ENCODE results near the gene PRSS22. TPM values are rescaled to one million over a fixed set of nuclear protein-coding genes. Genes with fewer than 3 reads are reported as not detected.
A peak's percentile ranks its signal among the peaks of the same experiment; 100 is the strongest.

PRSS22 gene
- total and polyA plus RNA-seq, 4 donors, result 11.5 to 34.1 (median 28.7) TPM

- WGBS, 2 donors, result 23 to 35% methylated on average over 40 of the region's 40 CpGs
- Histone ChIP-seq H3K9ac (ENCODE audit: insufficient read depth in 1 of 2, low read length in 2 of 2) (no peak overlapping the region), H3K9me3 (ENCODE audit: control insufficient read depth in 4 of 4, insufficient read depth in 3 of 4, low read length in 3 of 4) (no peaks in the 10 kb centered on the region), H3K4me3 (no peak overlapping the region), H3K4me1 (ENCODE audit: control insufficient read depth in 5 of 5, insufficient read depth in 5 of 5, low read length in 5 of 5) (peaks cover 0 to 17% (median 0%) of the 10 kb centered on the region in 5 donors), H3K27me3 (ENCODE audit: control insufficient read depth in 3 of 3, insufficient read depth in 3 of 3, low read length in 2 of 3) (peaks cover 0 to 4% (median 3%) of the 10 kb centered on the region in 3 donors), H3K36me3 (ENCODE audit: control insufficient read depth in 4 of 4, insufficient read depth in 4 of 4, low read length in 4 of 4) (no peaks in the 10 kb centered on the region), H3K27ac (ENCODE audit: low read depth in 1 of 2, low read length in 1 of 2) (peak overlapping the region in 1 of 2 donors; percentile 75)
- TF ChIP-seq CTCF (IDR thresholded peaks at IDR 0.05; ENCODE audit: control extremely low read depth, extremely low read depth), result peak; percentile 3
- ATAC-seq (ENCODE audit: insufficient read depth, low FRiP score) (peak; percentile 14), DNase-seq (peak; percentile 21 to 58 (median 37))
Measured at GRCh38 chr16:2842340-2843000, 15.5 kb downstream of the PRSS22 start.

GRCh38 chr16:2841606-2842339 lies 16.2 kb downstream of the PRSS22 start:
- Histone ChIP-seq H3K9me3 (ENCODE audit: control insufficient read depth in 4 of 4, insufficient read depth in 3 of 4, low read length in 3 of 4) (no peaks in the 10 kb centered on the region), H3K27ac (ENCODE audit: low read depth in 1 of 2, low read length in 1 of 2) (peak overlapping the region in 1 of 2 donors; percentile 75), H3K36me3 (ENCODE audit: control insufficient read depth in 4 of 4, insufficient read depth in 4 of 4, low read length in 4 of 4) (no peaks in the 10 kb centered on the region), H3K4me1 (ENCODE audit: control insufficient read depth in 5 of 5, insufficient read depth in 5 of 5, low read length in 5 of 5) (peaks cover 0 to 17% (median 0%) of the 10 kb centered on the region in 5 donors), H3K4me3 (no peak overlapping the region), H3K9ac (ENCODE audit: insufficient read depth in 1 of 2, low read length in 2 of 2) (no peak overlapping the region), H3K27me3 (ENCODE audit: control insufficient read depth in 3 of 3, insufficient read depth in 3 of 3, low read length in 2 of 3) (peaks cover 0 to 4% (median 3%) of the 10 kb centered on the region in 3 donors)
- DNase-seq (no peak), ATAC-seq (ENCODE audit: insufficient read depth, low FRiP score) (no peak)
- TF ChIP-seq CTCF (IDR thresholded peaks at IDR 0.05; ENCODE audit: control extremely low read depth, extremely low read depth), result no peak
- 65 to 79% methylated on average over 18 of the region's 18 CpGs for WGBS, 2 donors

- H3K9me3 ChIP-seq (ENCODE audit: control insufficient read depth in 4 of 4, insufficient read depth in 3 of 4, low read length in 3 of 4), result no peaks in the 10 kb centered on the region
- ATAC-seq (ENCODE audit: insufficient read depth, low FRiP score), result no peak
- peaks cover 0 to 17% (median 0%) of the 10 kb centered on the region in 5 donors for H3K4me1 ChIP-seq (ENCODE audit: control insufficient read depth in 5 of 5, insufficient read depth in 5 of 5, low read length in 5 of 5)
- no peak for DNase-seq
- peaks cover 0 to 4% (median 3%) of the 10 kb centered on the region in 3 donors for H3K27me3 ChIP-seq (ENCODE audit: control insufficient read depth in 3 of 3, insufficient read depth in 3 of 3, low read length in 2 of 3)
- TF ChIP-seq CTCF (IDR thresholded peaks at IDR 0.05; ENCODE audit: control extremely low read depth, extremely low read depth), result no peak
- H3K4me3 ChIP-seq, result no peak overlapping the region
- H3K36me3 ChIP-seq (ENCODE audit: control insufficient read depth in 4 of 4, insufficient read depth in 4 of 4, low read length in 4 of 4), result no peaks in the 10 kb centered on the region
- H3K27ac ChIP-seq (ENCODE audit: low read depth in 1 of 2, low read length in 1 of 2), result no peak overlapping the region
- 60 to 75% methylated on average over 12 of the region's 12 CpGs for WGBS, 2 donors
- no peak overlapping the region for H3K9ac ChIP-seq (ENCODE audit: insufficient read depth in 1 of 2, low read length in 2 of 2)
Measured at GRCh38 chr16:2840914-2841313, 17.1 kb downstream of the PRSS22 start.

Data from lung (tissue), 12 donors.